D721Med (cell line): ENCODE measurements around the gene PHKA2.

ENCODE experiments used
- DNase-seq: peaks from one replicate; pipeline ENCODE4 v3.0.0; 2011; ENCODE audit warnings: low spot score; ENCODE audit not compliant: insufficient read length
- FAIRE-seq: peaks from 2 replicates; lab custom pipeline; 2011; peaks lifted over from hg19 to GRCh38; lab: Jason Lieb, UNC
- CTCF ChIP-seq: IDR thresholded peaks from 2 replicates; pipeline ENCODE4 v1.5.1; 2012; ENCODE audit warnings: mild to moderate bottlenecking, control low read depth; ENCODE audit not compliant: insufficient read depth; ENCODE audit errors: missing control alignments

The PHKA2 gene

GRCh38 chrX:18935893-18936292 is 48.0 kb downstream of the PHKA2 start:
- no peak for TF ChIP-seq CTCF
- DNase-seq (no peak), FAIRE-seq (no peak)

GRCh38 chrX:18934708-18935107 is 49.2 kb downstream of the PHKA2 start:
- TF ChIP-seq CTCF, result no peak
- no peak for DNase-seq
- no peak for FAIRE-seq

- DNase-seq, result no peak
- TF ChIP-seq CTCF, result no peak
- FAIRE-seq, result no peak
Observed at GRCh38 chrX:18933617-18934016, 50.3 kb downstream of the PHKA2 start.

- FAIRE-seq (no peak), DNase-seq (no peak)
- TF ChIP-seq CTCF, result peak; percentile 45
Observed at GRCh38 chrX:18931972-18932371, 51.9 kb downstream of the PHKA2 start.

- DNase-seq, result no peak
- no peak for FAIRE-seq
- no peak for TF ChIP-seq CTCF
Observed at GRCh38 chrX:18929775-18930174, 54.1 kb downstream of the PHKA2 start.

- DNase-seq (no peak), FAIRE-seq (no peak)
- TF ChIP-seq CTCF, result no peak
Observed at GRCh38 chrX:18927558-18927957, 56.4 kb downstream of the PHKA2 start.

- no peak for FAIRE-seq
- DNase-seq, result no peak
- TF ChIP-seq CTCF, result no peak
Observed at GRCh38 chrX:18924507-18925088, 59.3 kb downstream of the PHKA2 start.
